GM19438 (cell line): ENCODE data around the gene CTU2.

Experiments used
- ATAC-seq: cut with Tn5 transposase; IDR thresholded peaks from one replicate; pipeline ENCODE4 v1.9.1; 2021; ENCODE audit warnings: low read depth; ENCODE audit not compliant: unreplicated experiment

Gene CTU2

DNA sequence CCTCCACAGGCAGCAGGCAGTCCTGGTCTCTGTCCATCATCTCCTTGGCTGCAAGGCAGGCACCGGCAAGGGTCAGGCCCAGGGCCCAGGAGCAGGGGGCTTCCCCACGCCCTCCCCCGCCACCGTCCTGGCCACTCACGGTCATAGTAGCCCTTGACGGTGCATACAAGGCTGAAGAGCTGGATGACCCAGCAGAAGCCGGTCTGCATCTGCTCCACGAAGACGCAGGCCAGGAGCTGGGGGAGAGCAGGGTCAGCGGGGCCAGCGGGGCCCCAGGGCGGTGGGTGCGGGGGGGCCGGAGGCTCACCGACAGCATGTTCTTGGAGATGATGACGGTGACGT is 20.1 kb downstream of the CTU2 start:
- ATAC-seq = no peak

DNA sequence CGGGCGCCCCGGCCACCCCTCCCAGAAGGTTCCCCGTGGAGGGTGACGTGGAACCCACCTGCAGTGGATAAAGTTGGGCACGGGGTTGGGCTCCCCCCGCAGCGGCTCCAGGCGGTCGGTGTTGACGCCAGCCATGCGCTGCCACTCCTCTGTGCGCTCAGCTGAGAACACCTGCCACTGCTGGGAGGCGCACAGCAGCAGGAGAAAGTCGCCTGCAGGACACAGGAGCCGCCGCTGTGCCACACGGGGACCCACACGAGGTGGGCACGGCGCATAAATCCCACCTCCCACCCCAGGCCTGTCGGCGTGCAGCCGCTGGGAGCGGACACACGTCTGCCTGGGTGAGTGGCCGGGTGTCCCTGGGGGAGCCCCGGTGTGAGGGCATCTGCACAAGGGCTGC is 20.7 kb downstream of the CTU2 start:
- ATAC-seq = no peak

DNA sequence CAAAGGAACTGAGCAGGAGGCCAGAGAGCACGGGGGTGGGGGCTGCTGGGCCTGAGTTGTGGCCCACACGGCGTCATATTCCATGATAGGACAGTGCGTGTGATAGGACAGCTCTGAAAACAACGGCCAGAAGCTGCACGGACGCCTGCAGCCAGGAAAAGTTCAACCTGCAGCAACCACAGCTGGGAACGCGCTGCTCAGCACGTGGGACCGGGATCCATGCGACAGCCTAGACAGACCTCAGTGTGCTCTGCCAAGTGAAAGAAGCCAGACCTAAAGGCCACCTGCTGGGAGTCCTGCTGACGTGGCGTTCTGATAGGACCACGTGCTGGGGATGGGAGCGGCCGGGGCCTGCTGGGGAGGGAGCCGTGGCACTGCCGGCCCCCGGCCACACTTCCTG is 21.6 kb downstream of the CTU2 start:
- no peak for ATAC-seq

DNA sequence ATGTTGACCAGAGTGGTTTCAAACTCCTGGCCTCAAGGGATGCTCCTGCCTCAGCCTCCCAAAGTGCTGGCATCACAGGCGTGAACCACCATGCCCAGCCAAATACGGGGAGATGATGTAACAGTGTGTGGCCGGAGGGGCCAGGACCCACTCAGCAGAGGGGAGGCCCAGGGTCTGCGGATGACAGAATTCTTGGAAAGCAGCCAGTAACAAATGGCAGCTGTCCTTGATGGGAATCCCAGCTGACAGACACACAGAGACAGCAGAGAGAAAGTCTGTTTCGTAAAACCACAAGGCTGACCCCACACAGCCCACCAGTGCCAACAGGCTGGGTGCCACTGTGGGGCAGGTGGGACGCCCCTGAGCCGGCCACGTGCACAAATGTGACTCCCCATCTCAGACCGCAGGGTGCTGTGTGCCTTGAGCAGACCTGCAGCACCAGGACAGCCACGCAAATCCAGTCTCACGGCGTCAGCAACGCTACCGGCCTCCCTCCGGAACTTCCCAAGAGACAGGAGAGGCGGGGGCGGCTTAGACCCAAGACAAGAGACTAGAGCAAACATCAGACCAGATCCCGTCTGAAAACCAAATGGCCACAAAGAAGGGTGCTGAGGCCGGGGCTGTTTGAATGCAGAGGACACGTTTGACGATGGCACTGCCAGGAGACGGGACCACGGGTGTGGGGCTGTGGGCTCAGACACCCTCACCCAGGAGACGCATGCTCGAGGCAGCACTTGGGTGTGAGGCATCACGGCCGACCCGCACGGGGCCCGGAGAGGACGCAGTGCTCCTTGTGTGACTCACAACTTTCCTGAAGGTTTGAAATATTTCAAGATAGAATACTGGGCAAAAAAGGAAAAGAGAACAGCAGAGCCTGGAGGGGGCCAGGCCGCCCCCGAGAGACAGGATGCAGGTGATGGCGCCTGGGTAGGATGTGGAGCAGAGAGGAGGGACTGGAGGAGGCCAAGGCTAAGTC is 24.6 kb downstream of the CTU2 start:
- no peak for ATAC-seq

DNA sequence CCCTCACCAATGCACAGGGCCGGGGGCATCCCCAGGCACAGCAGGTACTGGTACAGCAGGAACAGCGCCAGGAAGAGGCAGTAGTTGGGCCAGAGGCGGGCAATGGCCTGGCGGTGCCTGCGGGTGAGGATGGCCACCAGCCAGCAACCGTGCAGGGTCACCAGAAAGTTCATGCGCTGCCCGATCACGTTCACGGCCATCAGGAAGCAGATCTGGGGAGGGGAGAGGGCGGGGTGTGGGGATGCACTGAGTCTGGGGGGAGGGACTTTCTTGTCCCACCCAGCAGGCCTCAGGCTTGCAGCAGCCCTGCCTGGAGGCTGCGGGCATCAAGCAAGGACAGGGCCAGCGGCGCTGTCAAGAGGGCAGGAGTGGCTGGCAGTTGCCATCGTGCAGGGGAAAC is 25.4 kb downstream of the CTU2 start:
- ATAC-seq = no peak

DNA sequence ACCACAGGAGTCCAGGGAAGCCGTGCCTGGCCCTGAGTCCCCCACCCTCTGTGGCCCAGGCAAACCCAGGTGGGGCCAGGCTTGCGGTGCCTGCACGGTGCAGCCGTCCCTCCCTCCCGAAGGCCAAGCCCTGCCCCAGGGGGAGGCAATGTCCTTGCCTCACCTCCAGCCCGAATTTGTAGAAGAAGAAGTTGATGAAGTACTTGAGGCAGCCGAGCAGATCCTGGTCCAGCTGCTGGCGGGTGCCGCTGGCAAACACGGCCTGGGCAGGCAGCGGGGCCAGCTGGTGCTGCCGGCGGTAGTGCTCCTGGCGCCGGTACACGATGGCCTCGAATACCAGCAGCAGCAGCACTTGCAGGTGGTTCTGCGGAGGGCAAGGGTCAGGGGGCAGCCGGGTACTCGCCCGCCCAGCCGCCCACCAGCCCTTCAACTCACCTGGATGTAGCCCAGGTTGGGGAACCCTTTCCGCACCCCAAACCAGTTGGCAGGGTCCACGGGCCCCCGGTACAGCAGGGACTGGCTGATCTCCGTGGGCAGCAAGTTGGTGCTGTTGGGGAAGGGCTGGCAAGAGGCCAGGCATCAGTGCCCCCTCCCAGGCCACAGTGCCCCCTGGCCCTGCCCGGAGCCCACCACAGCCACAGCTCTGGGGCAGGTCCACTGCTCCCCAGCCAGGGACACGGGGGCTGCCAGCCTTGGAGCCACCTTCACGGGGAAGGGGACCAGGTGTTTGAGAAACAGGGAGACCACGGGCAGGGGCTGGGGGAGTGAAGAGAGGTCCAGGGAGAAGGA is 26.1 kb downstream of the CTU2 start:
- no peak for ATAC-seq

DNA sequence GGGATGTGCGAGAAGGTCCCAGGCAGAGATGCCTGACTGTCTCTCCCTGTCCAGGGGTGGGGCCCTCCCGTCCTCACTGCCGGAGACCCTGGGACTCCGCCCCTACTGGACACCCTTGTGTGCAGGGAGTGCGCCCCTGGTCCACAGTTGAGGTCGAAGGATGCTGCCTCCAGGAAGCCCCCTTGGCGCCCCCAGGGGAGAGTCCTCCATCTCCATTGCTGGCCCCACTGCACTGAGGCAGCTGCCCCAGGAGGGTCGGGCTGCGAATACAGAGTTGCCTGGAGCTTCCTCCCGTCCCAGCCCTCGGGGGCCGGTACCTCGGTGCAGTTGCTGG is 26.6 kb downstream of the CTU2 start:
- ATAC-seq = no peak

DNA sequence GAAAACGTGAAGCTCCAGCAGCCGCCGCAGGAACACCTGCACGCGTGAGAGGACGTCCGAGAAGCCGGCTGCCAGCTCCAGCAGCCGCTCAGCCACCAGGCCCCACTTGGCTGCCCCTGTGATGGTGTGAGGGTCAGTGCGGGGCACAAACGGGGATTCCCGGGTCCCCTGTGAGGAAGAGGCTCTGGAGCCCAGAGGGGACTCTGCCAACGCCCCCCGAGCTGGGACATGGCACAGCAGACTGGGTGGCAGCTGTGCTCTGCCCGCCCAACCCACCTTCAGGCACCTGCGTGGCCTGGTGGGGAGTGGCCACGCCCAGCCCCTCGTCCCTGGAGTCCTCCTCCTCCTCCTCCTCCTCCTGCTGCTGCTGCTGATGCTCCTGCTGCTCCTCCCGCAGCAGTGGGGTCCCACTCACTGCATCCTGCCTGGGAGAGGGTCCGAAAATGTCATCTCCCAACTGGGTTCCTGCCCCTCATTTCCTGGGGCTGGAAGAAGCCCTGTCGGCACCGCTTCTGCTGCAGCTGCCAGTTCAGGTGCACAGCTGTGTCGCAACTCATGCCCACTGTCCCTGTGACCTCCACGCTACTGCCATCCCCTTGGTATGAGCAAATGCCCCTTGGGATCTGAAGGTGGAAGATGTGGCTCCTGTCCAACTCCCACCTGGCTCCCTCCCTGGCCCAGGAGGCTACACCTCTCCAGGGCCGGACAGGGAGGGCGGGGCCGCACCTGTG is 27.5 kb downstream of the CTU2 start:
- no peak for ATAC-seq

DNA sequence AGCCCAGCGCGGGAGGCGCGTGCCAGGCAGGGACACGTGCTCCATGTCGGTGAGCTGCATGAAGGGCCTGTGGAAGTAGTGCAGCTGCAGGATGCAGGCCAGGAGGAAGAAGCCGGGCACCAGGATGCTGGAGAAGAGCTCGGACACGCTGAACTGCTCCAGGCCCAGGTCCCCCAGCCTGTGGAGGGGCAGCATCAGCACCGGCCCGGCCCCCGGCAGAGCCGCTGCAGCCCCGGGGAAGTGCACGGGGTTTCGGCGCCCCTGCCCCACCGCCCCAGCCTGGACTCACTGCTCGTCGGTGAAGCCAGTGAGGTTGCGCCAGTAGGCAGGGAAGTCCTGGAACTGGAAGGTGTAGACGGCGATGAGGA is 28.0 kb downstream of the CTU2 start:
- ATAC-seq = no peak

DNA sequence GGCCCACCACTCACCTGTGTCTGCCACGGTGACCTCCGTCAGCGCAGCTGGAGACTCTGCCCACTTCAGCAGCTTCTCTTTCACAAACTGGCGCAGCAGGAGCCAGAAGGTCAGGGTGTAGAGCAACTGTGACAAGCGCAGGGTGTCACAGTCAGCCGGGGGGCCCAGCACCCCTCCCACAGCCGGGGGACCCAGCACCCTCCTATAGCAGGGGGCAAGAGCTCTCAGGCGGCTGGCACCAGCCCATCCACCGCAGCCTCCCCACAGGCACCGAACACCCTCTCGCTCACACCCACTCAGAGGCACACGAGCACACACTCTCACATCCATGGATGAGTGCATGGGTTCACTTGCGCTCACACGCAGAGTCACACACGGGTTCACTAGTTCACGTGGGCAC is 28.8 kb downstream of the CTU2 start:
- no peak for ATAC-seq

DNA sequence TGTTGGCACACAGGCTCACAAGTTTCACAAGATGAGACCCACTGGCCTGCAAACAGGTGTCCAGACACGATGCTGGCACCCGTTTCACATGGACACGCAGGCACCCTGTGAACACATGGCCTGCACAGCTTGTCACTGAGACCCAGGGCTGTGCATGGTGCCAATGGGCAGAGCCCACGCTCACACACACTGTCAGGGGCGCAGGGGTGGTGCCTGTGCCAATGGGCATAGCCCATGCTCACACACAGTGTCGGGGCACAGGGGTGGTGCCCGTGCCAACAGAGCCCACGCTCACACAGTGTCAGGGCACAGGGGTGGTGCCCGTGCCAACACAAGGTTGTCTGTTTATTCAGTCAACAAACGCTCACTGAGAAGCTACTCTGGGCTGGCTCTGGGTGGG is 29.3 kb downstream of the CTU2 start:
- ATAC-seq = no peak

DNA sequence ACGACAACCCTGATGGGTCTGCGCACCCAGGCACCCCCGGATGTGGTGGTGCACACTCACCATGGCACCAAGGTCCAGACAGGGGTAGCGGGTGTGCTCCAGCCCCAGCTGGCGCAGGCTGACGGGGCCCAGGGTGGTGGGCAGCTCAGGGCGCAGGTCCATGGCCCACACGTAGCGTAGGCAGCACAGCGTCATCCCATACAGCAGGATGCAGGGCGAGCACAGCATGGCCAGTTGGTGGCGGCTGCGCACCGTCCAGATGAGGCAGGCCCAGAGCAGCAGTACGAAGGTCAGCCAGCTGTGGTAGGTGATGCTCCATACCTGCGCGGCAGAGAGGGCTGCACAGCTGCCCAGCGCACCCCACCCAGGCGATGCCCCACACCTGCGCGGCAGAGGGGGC is 29.8 kb downstream of the CTU2 start:
- no peak for ATAC-seq

DNA sequence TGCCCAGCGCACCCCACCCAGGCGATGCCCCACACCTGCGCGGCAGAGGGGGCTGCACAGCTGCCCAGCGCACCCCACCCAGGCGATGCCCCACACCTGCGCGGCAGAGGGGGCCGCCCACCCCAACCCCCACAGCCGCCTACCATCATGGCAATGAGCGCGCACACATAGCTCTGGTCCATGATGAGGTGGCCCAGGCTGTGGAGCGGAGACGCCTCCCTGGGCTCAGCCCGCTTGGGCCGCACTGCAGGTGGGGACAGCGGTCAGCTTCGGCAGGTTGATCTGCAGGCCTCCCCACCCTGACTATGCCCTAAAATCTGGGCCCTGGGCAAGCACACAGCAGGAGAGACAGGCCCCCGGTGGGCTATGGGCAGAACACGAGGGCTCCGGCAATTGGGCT is 30.2 kb downstream of the CTU2 start:
- ATAC-seq = no peak

DNA sequence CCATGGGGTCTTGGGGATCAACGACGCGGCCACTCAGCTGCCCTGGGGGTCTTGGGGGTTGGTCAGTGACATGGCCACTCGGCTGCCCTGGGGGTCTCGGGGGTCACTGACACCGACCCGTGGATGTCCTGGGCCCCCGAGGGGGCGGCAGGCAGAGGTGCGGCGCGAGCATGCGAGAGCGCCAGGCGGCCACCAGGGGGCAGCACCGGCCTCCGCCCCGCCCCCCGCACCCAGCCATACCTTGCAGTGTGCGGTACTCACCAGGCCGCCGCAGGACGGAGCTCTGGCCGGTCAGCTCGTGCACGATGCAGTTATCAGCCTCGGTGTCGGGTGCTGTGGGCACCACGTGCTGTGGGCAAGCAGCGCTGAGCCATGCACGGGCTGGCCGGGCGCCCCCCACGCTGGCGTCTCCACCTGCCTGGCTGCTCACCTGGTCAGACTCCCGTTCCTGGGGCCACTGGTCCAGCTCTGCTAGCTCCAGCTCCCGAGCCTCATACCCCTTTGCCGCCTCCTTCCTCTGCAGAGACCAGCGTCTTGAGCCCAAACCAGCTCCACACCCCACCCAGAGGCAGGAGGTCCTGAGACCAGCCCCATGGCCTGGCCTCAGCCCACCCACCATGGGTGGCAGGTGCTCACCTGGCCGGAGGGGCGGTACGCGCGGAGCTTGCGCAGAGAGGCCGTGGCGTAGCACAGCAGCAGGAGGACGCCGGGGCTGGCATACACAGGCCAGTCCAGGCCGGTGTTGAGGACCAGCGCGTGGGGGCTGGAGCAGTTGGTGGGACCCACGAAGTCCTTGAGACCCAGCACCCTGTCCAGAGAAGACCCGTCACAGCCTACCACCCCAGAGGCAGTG is 31.2 kb downstream of the CTU2 start:
- no peak for ATAC-seq

DNA sequence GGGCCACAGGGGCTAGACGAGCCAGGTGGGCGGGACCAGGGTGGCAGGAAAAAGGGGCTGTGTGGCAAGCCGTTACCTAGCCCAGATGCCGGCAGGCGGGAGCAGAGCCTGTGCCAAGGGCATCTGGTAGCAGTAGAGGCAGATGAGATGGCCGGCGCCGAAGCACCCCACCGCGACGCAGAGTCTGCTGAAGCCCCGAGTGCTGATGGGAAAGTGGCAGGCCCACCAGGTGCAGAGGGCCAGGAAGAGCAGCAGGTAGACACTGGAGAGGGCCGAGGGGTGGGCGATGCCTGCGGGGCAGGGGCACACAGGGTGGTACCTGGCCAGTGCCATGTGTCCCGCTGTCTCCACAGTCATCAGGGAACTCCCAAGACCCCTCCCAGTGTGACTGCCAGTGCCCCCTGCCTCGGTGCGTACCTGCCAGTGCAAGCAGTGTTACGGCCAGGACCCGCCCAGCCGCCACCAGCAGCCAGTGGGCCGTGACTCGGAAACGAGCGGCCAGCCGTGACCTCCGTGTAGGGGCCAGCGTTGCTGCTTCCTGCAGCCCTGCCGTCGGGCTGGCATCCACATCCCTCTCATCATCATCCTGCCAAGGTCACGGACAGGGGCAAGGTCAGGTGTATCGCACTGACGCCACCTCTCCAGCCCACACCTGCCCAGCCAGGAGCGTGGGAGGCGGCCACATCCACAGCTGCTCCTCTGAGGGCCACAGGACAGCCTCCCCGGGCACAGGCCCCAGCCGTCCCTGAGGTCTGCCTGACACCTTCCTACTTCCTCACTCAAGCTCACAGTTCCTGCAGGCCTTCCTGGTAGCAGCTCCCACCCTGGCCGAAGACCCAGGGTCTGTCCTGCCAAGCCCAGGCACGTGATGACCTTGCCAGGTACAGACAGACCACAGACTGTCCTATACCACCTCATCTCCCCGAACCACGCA is 32.1 kb downstream of the CTU2 start:
- ATAC-seq = no peak

DNA sequence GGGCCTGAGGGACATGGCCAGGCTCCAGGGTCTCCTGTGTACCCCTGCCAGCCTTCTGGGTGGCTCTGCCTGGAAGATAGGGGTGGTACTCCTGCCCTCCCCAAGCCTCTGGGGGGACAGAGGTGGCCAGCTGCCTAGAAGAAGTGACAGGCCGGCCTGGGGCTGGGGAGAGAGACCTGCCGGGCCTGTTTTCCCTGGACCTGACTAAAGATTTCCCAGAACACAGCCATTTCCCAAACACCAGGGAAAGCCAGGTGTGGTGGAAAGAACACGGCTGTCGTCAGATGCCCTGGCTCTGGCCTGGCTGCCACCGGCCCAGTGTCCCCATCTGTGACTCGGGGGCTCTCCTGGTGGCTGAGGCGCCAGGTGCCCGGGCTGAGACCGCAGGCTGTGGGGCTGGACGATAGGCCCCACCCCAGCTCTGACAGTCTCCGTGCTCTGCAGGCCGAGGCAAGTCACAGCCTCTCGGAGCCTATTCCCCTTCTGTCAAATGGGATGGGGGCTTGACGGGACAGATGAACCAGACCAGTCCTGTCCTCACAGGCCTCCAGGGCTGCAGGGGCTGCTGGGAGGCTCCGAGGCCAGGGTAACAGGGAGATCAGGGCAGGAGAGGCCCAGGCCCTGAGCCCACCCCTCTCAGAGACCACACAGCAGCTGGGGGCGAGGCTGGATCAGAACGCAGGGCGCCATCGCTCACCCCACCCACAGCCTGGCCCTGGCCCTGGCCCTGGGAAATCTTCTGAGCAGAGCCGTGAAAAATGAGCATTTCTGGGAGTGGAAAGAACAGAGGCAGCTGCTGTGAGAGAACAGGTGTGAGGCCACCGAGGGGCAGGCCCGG is 33.1 kb downstream of the CTU2 start:
- ATAC-seq = no peak

DNA sequence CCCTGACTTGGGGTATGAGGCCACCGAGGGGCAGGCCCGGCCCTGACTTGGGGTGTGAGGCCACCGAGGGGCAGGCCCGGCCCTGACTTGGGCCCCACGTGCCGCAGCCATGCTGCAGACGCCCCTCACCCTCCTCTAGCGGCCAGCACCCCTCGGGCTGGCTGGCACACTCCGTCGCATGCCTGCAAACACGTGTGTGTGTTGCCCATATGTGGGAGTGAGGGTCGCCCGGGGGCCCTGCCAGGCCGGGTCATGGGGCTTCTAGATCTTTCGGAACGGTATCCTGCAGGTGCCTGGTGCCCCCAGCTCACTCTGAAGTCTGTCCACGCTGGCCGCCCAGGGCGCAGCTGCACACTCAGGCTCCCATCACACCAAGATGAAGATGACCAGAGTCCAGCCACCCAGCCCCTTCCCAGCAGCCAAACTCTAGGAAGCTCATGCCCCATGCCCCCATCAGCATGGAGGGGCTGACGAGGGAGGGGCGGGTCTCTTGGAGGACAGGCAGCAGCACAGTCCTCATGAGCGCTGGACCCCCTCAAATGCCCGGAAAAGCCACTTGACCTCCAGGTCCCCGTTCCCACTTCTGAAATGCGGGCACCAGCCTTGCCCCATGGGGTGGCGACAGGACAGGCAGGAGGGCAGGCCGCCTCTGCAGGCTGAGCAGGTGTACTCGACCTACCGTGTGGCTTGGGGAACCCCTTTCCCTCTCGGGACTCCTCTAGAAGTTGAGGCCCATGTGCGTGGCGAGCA is 33.8 kb downstream of the CTU2 start:
- no peak for ATAC-seq

DNA sequence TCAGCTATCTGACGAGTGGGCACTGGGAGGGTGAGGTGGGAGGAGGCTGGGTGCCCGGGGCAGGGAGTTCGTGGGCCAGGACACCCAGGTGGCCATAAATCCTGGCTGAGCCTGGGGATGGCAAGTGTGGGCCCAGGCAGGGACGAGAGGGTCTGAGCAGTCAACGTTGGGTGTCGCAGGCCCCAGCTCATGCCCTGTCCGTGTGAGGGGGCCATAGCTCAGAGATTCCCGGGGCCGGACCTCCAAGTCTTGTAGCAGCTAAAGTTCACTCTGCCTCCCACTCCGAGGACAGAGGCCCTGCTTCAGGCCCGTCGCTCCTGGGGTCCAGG is 34.4 kb downstream of the CTU2 start:
- no peak for ATAC-seq
